Activated T-cell treated with anti-CD3 and anti-CD28 coated beads, Interleukin-2, amount 50 U/mL, for 72 hours (primary cell): Measurements from ENCODE around the gene PRTFDC1. TPM values are rescaled to one million over a fixed set of nuclear protein-coding genes. Genes with fewer than 3 reads are reported as not detected.
"Not testable (repeated sequence)": the region's sequence is repeated elsewhere in the genome, so short reads cannot be mapped to it uniquely, and the experiment has no call there.

Experiments
- ATAC-seq, 2 donors: fragments of 150-1000 bp; cut with Tn5 transposase; replicated peaks in 1 of 2; 2 replicates each; pipeline ENCODE4 v1.10.0; 2021; ENCODE audit warnings: moderate library complexity in 2 of 2, mild to moderate bottlenecking in 1 of 2
- DNase-seq, 2 donors: peaks; one replicate each; pipeline ENCODE4 v3.0.0; 2021 to 2022; ENCODE audit warnings: mixed read lengths in 1 of 2
- H3K27ac Mint-ChIP-seq: one replicate; pipeline ENCODE4 v1.8.0; 2022; ENCODE audit warnings: mild to moderate bottlenecking, moderate library complexity, mixed read lengths
- H3K27me3 Mint-ChIP-seq: one replicate; pipeline ENCODE4 v1.8.0; 2022; ENCODE audit warnings: low read depth, mixed read lengths
- H3K36me3 Mint-ChIP-seq, 2 donors: one replicate each; pipeline ENCODE4 v1.8.0; 2022; ENCODE audit warnings: mixed read lengths in 2 of 2, mild to moderate bottlenecking in 1 of 2; ENCODE audit not compliant: insufficient read depth in 2 of 2
- H3K4me1 Mint-ChIP-seq: one replicate; pipeline ENCODE4 v1.8.0; 2022; ENCODE audit warnings: low read depth, mixed read lengths
- H3K4me3 Mint-ChIP-seq, 2 donors: one replicate each; pipeline ENCODE4 v1.8.0; 2022; ENCODE audit warnings: mild to moderate bottlenecking in 2 of 2, mixed read lengths in 2 of 2, moderate library complexity in 2 of 2
- H3K9me3 Mint-ChIP-seq, 2 donors: one replicate each; pipeline ENCODE4 v1.8.0; 2022; ENCODE audit warnings: mixed read lengths in 2 of 2
- total RNA-seq, 2 donors: library from RNA; stranded (reverse); gene quantifications; one replicate each; pipeline ENCODE4 v1.2.3, GENCODE V29; 2022

The PRTFDC1 gene
- total RNA-seq, 2 donors from 2014 or later, result 0.46 to 0.49 TPM

DNA sequence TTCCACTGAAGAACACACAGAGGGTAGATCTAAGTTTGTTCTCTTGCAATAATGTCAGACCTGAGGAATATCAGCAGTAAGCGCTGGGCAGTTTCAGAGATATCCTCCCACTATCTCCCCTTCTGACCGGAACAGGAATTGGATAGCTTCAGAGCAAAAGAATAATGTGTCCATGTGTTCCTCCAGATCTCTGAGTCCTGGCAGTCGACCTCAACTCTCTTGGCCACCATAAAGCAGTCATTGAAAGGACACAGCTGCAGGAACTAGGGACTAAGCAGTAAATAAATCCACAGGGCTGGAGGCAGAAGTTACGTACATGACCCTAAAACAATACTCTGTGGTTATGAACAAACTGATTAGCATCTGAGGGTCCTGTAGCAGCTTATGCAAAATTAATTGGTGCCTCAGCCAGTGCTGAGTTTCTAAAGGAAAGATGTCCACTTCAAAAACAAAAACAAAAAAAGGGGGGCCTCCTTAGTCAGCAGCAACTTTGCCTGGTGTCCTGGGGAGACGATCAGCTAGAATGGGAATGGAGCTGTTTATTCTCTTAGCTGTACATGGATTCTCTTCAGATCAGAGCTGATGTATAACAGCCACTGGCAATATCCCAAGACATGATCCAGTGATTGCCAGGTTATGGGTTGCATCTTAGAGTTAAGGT lies 6.4 kb upstream of the PRTFDC1 start:
- H3K36me3 Mint-ChIP-seq, result no peaks in the 10 kb centered on the region
- peaks cover 12% of the 10 kb centered on the region for H3K4me1 Mint-ChIP-seq
- no peak overlapping the region for H3K27ac Mint-ChIP-seq
- DNase-seq (no peak), ATAC-seq (no peak)
- H3K27me3 Mint-ChIP-seq, result no peaks in the 10 kb centered on the region
- H3K4me3 Mint-ChIP-seq, result no peak overlapping the region
- no peaks in the 10 kb centered on the region for H3K9me3 Mint-ChIP-seq

DNA sequence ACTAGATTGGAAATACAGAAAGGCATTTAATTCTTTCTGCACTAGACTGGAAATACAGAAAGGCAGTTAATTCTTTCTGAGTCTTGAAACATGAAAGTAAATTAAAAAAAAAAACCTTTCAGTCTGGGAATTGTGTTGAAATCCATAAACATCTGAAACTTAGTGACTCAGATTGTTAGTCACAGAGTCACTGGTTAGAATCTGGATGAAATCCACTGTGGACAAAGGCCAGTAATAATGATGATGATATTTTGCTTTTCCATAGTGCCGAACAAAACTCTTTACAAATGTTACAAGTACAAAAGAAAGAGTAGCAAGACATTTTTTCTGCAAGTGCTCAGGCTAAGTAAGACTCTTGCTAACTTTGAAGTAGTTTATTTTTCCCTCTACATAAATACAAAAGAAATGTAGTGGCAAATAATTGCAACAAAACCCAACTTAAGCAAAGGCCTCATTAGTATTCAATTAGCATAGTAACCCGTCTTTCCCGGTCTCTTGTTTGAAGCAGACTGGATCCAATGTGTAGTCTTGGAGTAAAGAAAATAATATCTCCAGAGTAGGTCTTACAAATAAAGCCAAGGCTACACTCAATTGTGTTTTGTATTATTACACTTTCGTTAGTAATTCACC lies 5.8 kb upstream of the PRTFDC1 start:
- H3K36me3 Mint-ChIP-seq, result no peaks in the 10 kb centered on the region
- peaks cover 13% of the 10 kb centered on the region for H3K4me1 Mint-ChIP-seq
- H3K9me3 Mint-ChIP-seq, result no peaks in the 10 kb centered on the region
- H3K4me3 Mint-ChIP-seq, result no peak overlapping the region
- DNase-seq (no peak), ATAC-seq (no peak)
- no peaks in the 10 kb centered on the region for H3K27me3 Mint-ChIP-seq
- H3K27ac Mint-ChIP-seq, result no peak overlapping the region

DNA sequence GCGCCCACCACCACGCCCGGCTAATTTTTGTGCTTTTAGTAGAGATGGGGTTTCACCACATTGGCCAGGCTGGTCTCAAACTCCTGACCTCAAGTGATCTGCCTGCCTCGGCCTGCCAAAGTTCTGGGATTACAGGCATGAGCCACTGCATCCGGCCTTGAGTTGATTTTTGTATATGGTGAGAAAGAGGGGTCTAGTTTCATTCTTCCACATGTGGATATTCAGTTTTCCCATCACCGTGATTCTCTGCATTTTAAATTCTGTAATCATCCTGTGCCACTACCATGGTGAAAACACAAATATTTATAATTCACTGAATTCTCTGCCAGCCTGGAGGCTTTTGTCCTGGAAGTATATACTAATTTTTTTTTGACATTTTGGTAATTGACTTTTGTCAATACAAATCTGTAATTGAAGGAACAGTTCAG lies 5.2 kb upstream of the PRTFDC1 start:
- H3K4me3 Mint-ChIP-seq, H3K9me3 Mint-ChIP-seq, ATAC-seq: not testable (repeated sequence)

DNA sequence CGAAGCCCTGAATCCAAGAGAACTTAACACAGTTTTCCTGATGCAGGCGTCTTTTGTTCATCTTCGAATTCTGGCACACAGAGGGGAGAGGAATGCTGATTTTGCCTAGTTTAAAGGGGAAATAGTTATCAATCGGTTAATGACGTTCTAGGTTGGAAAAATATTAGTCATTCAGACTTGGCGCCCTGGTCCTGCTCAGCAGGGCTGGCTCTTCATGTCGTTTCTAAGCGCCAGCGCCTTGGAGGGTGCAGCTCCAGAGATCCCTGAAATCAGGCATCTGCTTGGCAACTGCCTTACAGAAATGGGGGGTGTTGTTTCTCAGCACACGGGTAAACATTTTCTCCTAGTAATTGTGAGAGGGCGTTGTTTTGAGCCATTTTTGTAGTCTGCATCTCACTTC lies 1.3 kb upstream of the PRTFDC1 start:
- H3K27me3 Mint-ChIP-seq, result no peaks in the 10 kb centered on the region
- ATAC-seq, result no peak

More for the DNA sequence above, 5.2 kb upstream of the PRTFDC1 start:
- H3K27me3 Mint-ChIP-seq, H3K27ac Mint-ChIP-seq, H3K4me1 Mint-ChIP-seq, DNase-seq, H3K36me3 Mint-ChIP-seq: not testable (repeated sequence)

DNA sequence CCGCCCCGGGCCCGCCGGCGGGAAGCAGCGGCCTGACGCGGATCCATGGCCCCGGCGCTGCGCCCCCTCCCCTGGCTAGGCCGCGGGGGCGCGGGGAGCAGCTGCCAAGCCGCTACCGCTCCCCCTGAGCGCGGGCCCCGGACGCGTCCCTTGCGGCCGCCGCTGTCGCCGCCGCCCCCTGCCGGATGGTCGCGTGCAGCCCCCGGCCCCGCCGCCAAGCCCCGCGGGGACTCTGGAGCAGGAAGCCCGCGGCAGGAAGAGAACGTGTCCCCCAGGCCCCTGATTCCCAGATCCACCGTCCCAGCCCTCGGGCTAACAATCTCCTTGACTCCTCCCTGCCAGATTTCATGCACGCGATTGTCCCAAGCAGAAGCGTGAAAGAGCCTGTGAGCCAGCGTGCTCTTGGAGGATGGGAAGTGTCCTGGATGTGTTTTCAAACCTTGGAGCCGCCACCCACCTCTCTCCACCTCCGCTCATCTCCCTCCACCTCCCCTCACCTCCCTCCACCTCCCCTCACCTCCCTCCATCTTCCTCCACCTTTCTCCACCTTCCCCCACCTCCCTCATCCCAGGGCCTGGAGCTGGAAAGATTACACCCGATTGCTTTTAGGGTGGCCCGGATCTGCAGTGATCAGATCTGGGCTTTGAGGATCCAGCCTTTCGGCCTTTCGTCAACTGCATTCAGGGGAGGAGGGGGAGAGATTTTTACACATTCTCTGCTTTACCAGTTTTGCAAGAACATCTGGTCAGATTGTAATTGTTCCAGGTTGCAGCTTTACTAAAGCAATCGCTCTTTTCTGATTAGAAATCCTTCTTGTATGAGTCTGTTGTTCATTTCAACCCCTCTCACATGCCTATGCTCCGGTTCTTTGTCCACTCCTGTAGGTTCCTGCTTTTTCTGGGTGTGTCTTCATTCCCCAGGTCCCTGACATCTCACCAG lies 570 bp upstream of the PRTFDC1 start:
- Mint-ChIP-seq H3K4me3 (peak overlapping the region; percentile 79 to 80), H3K4me1 (peaks cover 18% of the 10 kb centered on the region), H3K36me3 (no peaks in the 10 kb centered on the region), H3K9me3 (no peaks in the 10 kb centered on the region), H3K27ac (peak overlapping the region; percentile 43), H3K27me3 (no peaks in the 10 kb centered on the region)
- ATAC-seq (peak; percentile 86 to 89), DNase-seq (peak; percentile 58 to 71)

More for the DNA sequence above, 1.3 kb upstream of the PRTFDC1 start:
- no peaks in the 10 kb centered on the region for H3K9me3 Mint-ChIP-seq
- peak overlapping the region; percentile 26 for H3K27ac Mint-ChIP-seq
- H3K4me3 Mint-ChIP-seq, result peak overlapping the region; percentile 79 to 80
- no peak for DNase-seq
- H3K36me3 Mint-ChIP-seq, result no peaks in the 10 kb centered on the region
- peaks cover 18% of the 10 kb centered on the region for H3K4me1 Mint-ChIP-seq

DNA sequence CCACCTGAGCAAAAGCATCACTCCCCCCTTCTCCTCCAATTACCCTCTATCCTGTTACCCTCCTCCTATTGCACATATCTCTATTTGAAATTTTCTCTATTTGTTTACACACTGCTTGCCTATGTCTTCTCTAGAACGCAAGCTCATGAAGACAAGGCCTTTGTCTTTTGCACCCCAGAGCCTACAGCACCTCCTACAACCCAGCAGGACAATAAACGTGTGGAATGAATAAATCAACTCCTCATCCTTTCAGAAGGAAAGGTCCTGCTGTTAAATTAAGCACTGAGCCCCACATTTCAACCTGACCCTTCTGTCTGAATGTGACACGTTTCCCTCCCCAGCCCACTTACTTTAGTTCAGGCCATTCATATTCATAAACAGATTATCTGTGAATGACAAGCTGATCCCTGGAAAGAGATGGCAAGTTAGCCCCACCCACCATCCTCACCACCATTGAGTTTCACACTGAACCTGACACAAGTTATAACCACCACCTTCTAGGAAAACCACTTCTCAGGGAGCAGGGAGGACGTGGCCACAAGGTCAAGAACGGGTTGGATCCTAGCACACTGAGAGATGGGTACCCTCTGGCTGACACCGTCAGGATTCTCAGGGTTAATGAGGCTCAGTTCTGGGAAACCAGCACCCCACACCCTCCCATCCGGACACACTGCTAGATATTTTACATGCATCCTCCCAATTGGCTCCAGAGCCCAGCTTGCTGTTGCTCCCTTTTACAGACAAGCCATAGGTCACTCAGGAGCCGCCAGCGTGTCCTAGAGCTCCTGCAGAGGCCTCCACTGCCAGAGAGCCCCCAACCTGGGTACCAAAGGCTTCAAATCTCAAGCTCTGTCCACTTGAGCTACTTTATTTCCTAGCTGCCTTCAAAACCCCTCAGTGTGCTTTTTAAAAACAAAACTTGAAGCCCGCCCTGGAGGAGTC lies 934 bp downstream of the PRTFDC1 start:
- H3K36me3 Mint-ChIP-seq, result no peaks in the 10 kb centered on the region
- no peak overlapping the region for H3K27ac Mint-ChIP-seq
- peaks cover 27% of the 10 kb centered on the region for H3K4me1 Mint-ChIP-seq
- peak overlapping the region; percentile 72 to 75 for H3K4me3 Mint-ChIP-seq
- ATAC-seq, result peak in 1 of 2 donors; percentile 23
- H3K9me3 Mint-ChIP-seq, result no peaks in the 10 kb centered on the region
- peak; percentile 8 to 18 for DNase-seq
- no peaks in the 10 kb centered on the region for H3K27me3 Mint-ChIP-seq

DNA sequence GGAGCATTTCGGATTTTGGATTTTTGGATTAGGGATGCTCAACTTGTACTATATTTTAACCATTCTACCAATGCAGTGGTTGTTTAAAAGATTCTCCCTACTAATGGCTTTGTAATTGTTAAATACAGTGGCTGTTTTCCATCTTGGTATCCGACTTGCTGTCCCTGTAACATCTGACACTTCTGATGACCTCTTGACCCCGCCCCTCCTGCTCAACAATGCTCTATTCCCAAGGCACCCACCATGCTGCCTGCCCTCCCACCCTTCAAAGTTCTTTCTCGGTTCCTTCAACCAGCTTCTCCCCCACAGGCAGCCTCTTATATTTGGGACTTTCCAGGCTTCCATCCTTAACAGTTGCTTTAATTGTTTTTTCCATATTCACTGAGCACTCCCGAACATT lies 2.0 kb downstream of the PRTFDC1 start:
- H3K27ac Mint-ChIP-seq, result no peak overlapping the region
- no peaks in the 10 kb centered on the region for H3K36me3 Mint-ChIP-seq
- DNase-seq (no peak), ATAC-seq (no peak)
- peaks cover 27% of the 10 kb centered on the region for H3K4me1 Mint-ChIP-seq
- H3K4me3 Mint-ChIP-seq, result no peak overlapping the region
- H3K9me3 Mint-ChIP-seq, result no peaks in the 10 kb centered on the region
- H3K27me3 Mint-ChIP-seq, result no peaks in the 10 kb centered on the region

DNA sequence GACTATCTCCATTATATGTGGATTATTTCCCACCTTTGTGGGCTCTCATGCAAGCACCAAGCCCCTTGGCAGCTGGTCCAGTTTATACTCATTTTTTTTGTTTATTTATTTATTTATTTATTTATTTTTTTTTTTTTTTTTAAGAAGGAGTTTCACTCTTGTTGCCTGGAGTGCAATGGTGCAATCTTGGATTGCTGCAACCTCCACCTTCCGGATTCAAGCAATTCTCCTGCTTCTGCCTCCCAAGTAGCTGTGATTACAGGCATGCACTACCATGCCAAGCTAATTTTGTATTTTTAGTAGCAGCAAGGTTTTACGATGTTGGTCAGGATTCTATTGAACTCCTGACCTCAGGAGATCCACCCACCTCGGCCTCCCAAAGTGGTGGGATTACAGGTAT lies 2.8 kb downstream of the PRTFDC1 start:
- Mint-ChIP-seq H3K27ac (no peak overlapping the region), H3K36me3 (no peaks in the 10 kb centered on the region), H3K9me3 (no peaks in the 10 kb centered on the region), H3K4me3 (no peak overlapping the region), H3K27me3 (no peaks in the 10 kb centered on the region), H3K4me1 (peaks cover 33% of the 10 kb centered on the region)
- ATAC-seq, result no peak
- DNase-seq, result no peak

DNA sequence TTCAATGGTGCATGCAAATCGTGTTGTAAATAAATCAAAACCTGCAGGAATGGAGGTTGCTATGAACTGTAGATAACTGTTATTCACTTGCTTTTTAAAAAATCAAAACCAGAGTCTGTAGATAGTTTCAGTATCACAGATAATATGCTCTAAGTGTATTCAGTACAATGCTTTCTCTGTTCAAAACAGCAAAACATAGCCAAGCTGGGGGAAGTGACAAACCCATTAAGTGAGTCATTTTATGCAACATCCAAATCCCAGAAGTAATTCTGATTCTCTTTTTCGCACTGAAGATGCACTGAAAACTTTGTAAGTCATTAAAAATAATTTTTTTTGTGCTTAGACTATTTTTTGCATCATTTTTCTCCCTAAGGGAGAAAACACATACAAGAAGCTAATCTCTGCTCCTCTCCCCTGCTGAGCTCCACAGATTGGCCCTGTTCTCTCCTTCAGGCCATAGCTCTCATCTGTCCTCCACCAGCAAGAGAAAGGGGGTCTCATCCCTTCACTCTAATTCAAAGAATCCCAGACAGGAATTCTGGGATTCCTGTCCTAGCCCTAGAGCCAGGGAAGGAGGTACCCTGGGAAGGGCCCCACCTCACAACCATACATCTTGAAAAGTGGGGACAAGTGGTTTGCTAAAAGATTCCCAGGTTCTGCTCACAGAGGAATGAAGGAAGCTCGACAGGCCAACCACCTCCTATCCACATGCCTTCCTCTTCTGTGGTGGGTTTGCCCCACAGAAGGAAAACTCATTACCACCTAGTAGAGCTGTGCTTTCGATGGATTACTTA lies 4.9 kb downstream of the PRTFDC1 start:
- Mint-ChIP-seq H3K27ac (no peak overlapping the region), H3K4me3 (no peak overlapping the region), H3K9me3 (no peaks in the 10 kb centered on the region), H3K27me3 (no peaks in the 10 kb centered on the region), H3K36me3 (no peaks in the 10 kb centered on the region), H3K4me1 (peaks cover 26% of the 10 kb centered on the region)
- no peak for DNase-seq
- ATAC-seq, result peak; percentile 81 to 87

DNA sequence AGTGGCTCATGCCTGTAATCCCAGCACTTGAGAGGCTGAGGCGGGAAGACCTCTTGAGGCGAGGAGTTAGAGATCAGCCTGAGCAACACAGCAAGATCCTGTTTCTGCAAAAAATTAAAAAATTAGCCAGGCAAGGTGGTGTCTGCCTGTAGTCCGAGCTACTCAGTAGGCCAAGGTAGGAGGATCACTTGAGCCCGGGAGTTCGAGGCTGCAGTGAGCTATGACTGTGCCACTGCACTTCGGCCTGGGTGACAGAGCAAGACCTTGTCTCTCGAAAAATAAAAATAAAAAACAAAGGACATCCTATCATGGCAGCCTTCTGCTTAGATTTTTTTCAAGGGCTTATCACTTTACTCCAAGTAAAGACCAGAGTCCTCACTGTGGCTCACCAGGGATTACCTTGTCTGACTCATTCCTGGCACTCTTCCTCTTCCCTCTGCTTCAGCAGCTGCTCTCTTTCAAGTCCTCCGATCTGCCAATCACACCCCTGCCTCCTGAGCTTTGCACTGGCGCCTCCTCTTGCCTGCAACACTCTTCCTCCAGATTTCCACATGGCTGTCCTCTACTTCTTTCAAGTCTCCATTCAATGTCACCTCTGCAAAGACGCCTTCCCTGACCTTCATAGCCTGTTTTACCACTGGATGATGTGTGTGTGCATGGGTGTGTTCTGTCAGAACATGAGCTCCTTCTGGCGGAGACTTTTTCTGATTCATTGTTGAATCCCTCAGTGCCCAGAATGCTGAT lies 7.7 kb downstream of the PRTFDC1 start:
- ATAC-seq, result no peak
- Mint-ChIP-seq H3K27me3 (no peaks in the 10 kb centered on the region), H3K4me1 (peaks cover 15% of the 10 kb centered on the region), H3K27ac (no peak overlapping the region), H3K9me3 (no peaks in the 10 kb centered on the region), H3K4me3 (no peak overlapping the region), H3K36me3 (no peaks in the 10 kb centered on the region)
- no peak for DNase-seq

DNA sequence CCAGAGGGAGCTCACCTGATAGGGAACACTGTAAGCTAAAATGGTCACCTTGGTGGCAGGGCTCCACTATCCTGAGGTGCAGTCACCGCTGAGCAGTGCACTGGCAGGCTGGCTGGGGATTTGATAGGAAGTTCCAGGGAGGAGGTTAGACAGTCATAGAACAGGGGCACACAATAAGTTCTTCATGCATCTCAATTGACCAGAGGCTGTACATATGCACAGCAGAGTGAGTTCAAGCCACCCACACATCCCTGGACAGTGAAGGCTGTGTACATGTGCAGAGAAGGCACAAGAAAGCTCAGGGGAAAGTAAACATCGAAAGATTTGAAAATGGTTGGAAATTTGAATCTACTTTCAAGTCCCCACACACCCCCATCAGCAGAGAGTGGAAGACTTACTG lies 13.9 kb downstream of the PRTFDC1 start:
- Mint-ChIP-seq H3K4me1 (no peaks in the 10 kb centered on the region), H3K9me3 (no peaks in the 10 kb centered on the region), H3K27me3 (no peaks in the 10 kb centered on the region), H3K27ac (no peak overlapping the region), H3K36me3 (no peaks in the 10 kb centered on the region), H3K4me3 (no peak overlapping the region)
- ATAC-seq, result no peak
- DNase-seq, result no peak
